MCF 10A (cell line): ENCODE data around the gene MICAL3. TPM values are rescaled to one million over a fixed set of nuclear protein-coding genes. Genes with fewer than 3 reads are reported as not detected.

ENCODE experiments used
- BruUV-seq: library from RNA; stranded (reverse); fragments of 400-500 nt; replicated peaks from 2 replicates; lab custom pipeline; 2021; lab: Mats Ljungman, UMichigan
- CTCF ChIA-PET: fragments of 300-600 bp; sonication (Branson Sonifier 250); formaldehyde crosslinking; extraction: SDS; loops from one replicate; lab custom pipeline; 2021; ENCODE audit warnings: antibody characterized with exemption, inconsistent platforms; lab: Yijun Ruan, JAX
- POLR2A ChIA-PET: fragments of 300-600, 350-650 bp; sonication (Branson Sonifier 250); formaldehyde crosslinking; extraction: SDS; loops from one replicate; lab custom pipeline; 2020; ENCODE audit warnings: antibody characterized with exemption, inconsistent platforms; lab: Yijun Ruan, JAX
- DNase-seq: peaks from one replicate; pipeline ENCODE4 v3.0.0-alpha.2; 2018; ENCODE audit not compliant: unreplicated experiment
- H3K27ac Mint-ChIP-seq: one replicate; pipeline ENCODE4 v1.8.0; 2022; ENCODE audit warnings: mild to moderate bottlenecking, low read depth, mixed read lengths; ENCODE audit not compliant: unreplicated experiment
- H3K27me3 Mint-ChIP-seq: one replicate; pipeline ENCODE4 v1.8.0; 2022; ENCODE audit warnings: mixed read lengths; ENCODE audit not compliant: insufficient read depth, unreplicated experiment
- H3K36me3 Mint-ChIP-seq: one replicate; pipeline ENCODE4 v1.8.0; 2022; ENCODE audit warnings: mild to moderate bottlenecking, moderate library complexity, mixed read lengths; ENCODE audit not compliant: insufficient read depth, unreplicated experiment
- H3K4me1 Mint-ChIP-seq: one replicate; pipeline ENCODE4 v1.8.0; 2022; ENCODE audit warnings: mixed read lengths; ENCODE audit not compliant: insufficient read depth, unreplicated experiment
- H3K4me3 Mint-ChIP-seq: one replicate; pipeline ENCODE4 v1.8.0; 2022; ENCODE audit warnings: mild to moderate bottlenecking, moderate library complexity, mixed read lengths; ENCODE audit not compliant: unreplicated experiment
- H3K9me3 Mint-ChIP-seq: one replicate; pipeline ENCODE4 v1.8.0; 2022; ENCODE audit warnings: mixed read lengths; ENCODE audit not compliant: unreplicated experiment
- CTCF ChIP-seq: fragments of 200-600 bp; IDR thresholded peaks from one replicate; pipeline ENCODE4 v1.8.0; 2022; ENCODE audit warnings: antibody characterized with exemption, mild to moderate bottlenecking; ENCODE audit not compliant: unreplicated experiment
- intact Hi-C: fragments of 100-400 bp; cut with micrococcal nuclease; formaldehyde crosslinking; loops from 2 replicates; pipeline ENCODE4 v1.14.1; 2022
- microRNA-seq: library from miRNA; unstranded; fragments of <30 nt; microRNA quantifications from one replicate; pipeline ENCODE4 v1.2.0, GENCODE V29; 2022
- total RNA-seq: library from RNA; stranded (reverse); gene quantifications from 2 replicates; pipeline ENCODE4 v1.2.3, GENCODE V29; 2022

The MICAL3 gene
- total RNA-seq, 1 experiment from 2014 or later = 54.1 TPM

- no TSS peak for BruUV-seq
- no peaks in the 10 kb centered on the region for H3K9me3 Mint-ChIP-seq
- no peaks in the 10 kb centered on the region for H3K27me3 Mint-ChIP-seq
- DNase-seq = no peak
- no peak overlapping the region for H3K4me3 Mint-ChIP-seq
- no peak overlapping the region for H3K27ac Mint-ChIP-seq
- H3K4me1 Mint-ChIP-seq = no peaks in the 10 kb centered on the region
- peaks cover 24% of the 10 kb centered on the region for H3K36me3 Mint-ChIP-seq
- POLR2A ChIA-PET = interaction anchor here (0.5 kb wide), 1 partner anchor 34 kb away, joined by 5 read pairs; no protein-coding TSS in a partner anchor
- intact Hi-C loops = no loop called here
- TF ChIP-seq CTCF = no peak
- CTCF ChIA-PET = interaction anchor here (0.6 to 1.5 kb wide), 7 partner anchors 12 to 337 kb away, joined by 3 to 8 read pairs (median 4); no protein-coding TSS in a partner anchor
Measured at GRCh38 chr22:17739196-17739975, 285.0 kb downstream of the MICAL3 start.

- DNase-seq = no peak
- H3K9me3 Mint-ChIP-seq = no peaks in the 10 kb centered on the region
- ChIA-PET POLR2A (no interaction called here), CTCF (interaction anchor here (0.5 to 1.4 kb wide), 5 partner anchors 16 to 338 kb away, joined by 3 to 4 read pairs (median 3); no protein-coding TSS in a partner anchor)
- TF ChIP-seq CTCF = no peak
- intact Hi-C loops = no loop called here
- no peak overlapping the region for H3K4me3 Mint-ChIP-seq
- no TSS peak for BruUV-seq
- H3K4me1 Mint-ChIP-seq = no peaks in the 10 kb centered on the region
- peaks cover 30% of the 10 kb centered on the region for H3K36me3 Mint-ChIP-seq
- H3K27me3 Mint-ChIP-seq = no peaks in the 10 kb centered on the region
- H3K27ac Mint-ChIP-seq = no peak overlapping the region
Measured at GRCh38 chr22:17738386-17739128, 285.8 kb downstream of the MICAL3 start.

Small RNAs within 50 kb of the gene (microRNA-seq; reads per million reads assigned to microRNA genes)
- gene MIR3198-1 = not detected
- gene MIR648 = not detected

Other genes starting within 250 kb of the MICAL3 start
- gene PEX26, start 53.4 kb upstream of the MICAL3 start, total RNA-seq = 41.0 and 47.1 TPM in 2 replicates
- gene TUBA8, start 86.2 kb upstream of the MICAL3 start, total RNA-seq = 0.66 TPM in 1 of 2 replicates, not detected in the other
- 2.1 TPM in 2 replicates for gene USP18, start 125.6 kb upstream of the MICAL3 start, total RNA-seq